Renal cortex interstitium (tissue), 11 donors: ENCODE data around the gene ASB1. TPM values are rescaled to one million over a fixed set of nuclear protein-coding genes. Genes with fewer than 3 reads are reported as not detected.

Experiments used
- DNase-seq, 11 donors: peaks; one replicate each; pipeline ENCODE4 v3.0.0-alpha.2; 2013; ENCODE audit warnings: low read depth in 9 of 11, low spot score in 4 of 11; ENCODE audit errors: extremely low read depth in 1 of 11
- polyA plus RNA-seq, 3 donors: library from polyadenylated mRNA; unstranded; fragments of 120-200 nt; gene quantifications; one replicate each; pipeline ENCODE4 v1.2.1, GENCODE V29; 2013; ENCODE audit not compliant: insufficient read length in 3 of 3

Gene ASB1
- polyA plus RNA-seq, 3 donors: 29.2 to 31.1 (median 30.4) TPM

- no peak for DNase-seq
These were observed 71.5 kb downstream of the ASB1 start for GRCh38 chr2:238498188-238498587.

- DNase-seq: no peak
These were observed 72.1 kb downstream of the ASB1 start for GRCh38 chr2:238498691-238499295.

GRCh38 chr2:238499731-238500580 is 73.2 kb downstream of the ASB1 start:
- no peak for DNase-seq

DNA sequence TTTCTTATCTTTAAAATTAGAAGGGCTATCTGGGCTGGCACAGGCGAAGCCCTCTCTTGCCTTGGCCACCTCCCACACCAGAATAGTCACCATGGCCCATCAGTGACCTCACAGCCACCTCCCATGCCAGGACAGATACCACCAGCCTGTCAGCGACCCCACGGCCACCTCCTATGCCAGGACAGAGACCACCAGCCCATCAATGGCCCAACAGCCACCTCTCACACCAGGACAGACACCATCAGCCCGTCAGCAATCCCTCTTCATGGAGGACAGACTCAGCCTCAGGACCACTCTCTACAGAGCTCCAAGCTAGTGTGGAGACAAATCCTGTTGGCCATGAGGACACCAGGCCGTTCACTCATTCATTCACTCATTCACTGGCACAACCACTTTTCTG is 74.6 kb downstream of the ASB1 start:
- no peak for DNase-seq

Other genes with a start within 250 kb of the ASB1 start
- 10 to 100 TPM; 42.5 to 53.3 (median 47.0) TPM for gene ILKAP, start 223.2 kb upstream of the ASB1 start, polyA plus RNA-seq
- 1 to 10 TPM; 5.3 to 8.7 (median 6.4) TPM for gene HES6, start 186.9 kb upstream of the ASB1 start, polyA plus RNA-seq
- 1 to 10 TPM; 5.2 to 9.1 (median 5.8) TPM for gene PER2, start 138.3 kb upstream of the ASB1 start, polyA plus RNA-seq
- gene TRAF3IP1, start 106.4 kb upstream of the ASB1 start, polyA plus RNA-seq: 10 to 100 TPM; 22.7 to 24.6 (median 22.8) TPM